Smooth muscle cell (in vitro differentiated cells): ENCODE measurements around the gene PTPN14. TPM values are rescaled to one million over a fixed set of nuclear protein-coding genes. Genes with fewer than 3 reads are reported as not detected.

ENCODE experiments used
- DNase-seq: peaks from one replicate; lab custom pipeline; 2025; ENCODE audit not compliant: unreplicated experiment; lab: John Stamatoyannopoulos, UW
- H2AFZ ChIP-seq: fragments of 200-600 bp; sonication (generic); 2 replicates; pipeline ENCODE4 v1.6.0; 2016; ENCODE audit warnings: antibody characterized with exemption, low read depth, mild to moderate bottlenecking
- H3F3A ChIP-seq: fragments of 200-600 bp; sonication (generic); 2 replicates; pipeline ENCODE4 v1.6.0; 2017; ENCODE audit warnings: antibody characterized with exemption, low read depth
- H3K27ac ChIP-seq: fragments of 200-600 bp; sonication (generic); 2 replicates; pipeline ENCODE4 v1.5.1; 2016; ENCODE audit warnings: low read depth, mild to moderate bottlenecking
- H3K27me3 ChIP-seq: fragments of 200-600 bp; sonication (generic); 2 replicates; pipeline ENCODE4 v1.6.1; 2016; ENCODE audit warnings: low read depth, mild to moderate bottlenecking
- H3K36me3 ChIP-seq: fragments of 200-600 bp; sonication (generic); 2 replicates; pipeline ENCODE4 v1.5.1; 2016; ENCODE audit warnings: low read depth
- H3K4me1 ChIP-seq: fragments of 200-600 bp; sonication (generic); 2 replicates; pipeline ENCODE4 v1.5.1; 2016; ENCODE audit warnings: low read depth
- H3K4me2 ChIP-seq: fragments of 200-600 bp; sonication (generic); 2 replicates; pipeline ENCODE4 v1.6.0; 2016; ENCODE audit warnings: mild to moderate bottlenecking
- H3K4me3 ChIP-seq: fragments of 200-600 bp; sonication (generic); 2 replicates; pipeline ENCODE4 v1.5.1; 2016; ENCODE audit warnings: mild to moderate bottlenecking
- H3K79me2 ChIP-seq: fragments of 200-600 bp; sonication (generic); 2 replicates; pipeline ENCODE4 v1.6.0; 2016; ENCODE audit warnings: low read depth, mild to moderate bottlenecking
- H3K9ac ChIP-seq: fragments of 200-600 bp; sonication (generic); 2 replicates; pipeline ENCODE4 v1.6.0; 2016; ENCODE audit warnings: low read depth
- H3K9me3 ChIP-seq: fragments of 200-600 bp; sonication (generic); replicated peaks from 2 replicates; pipeline ENCODE4 v1.5.1; 2016; ENCODE audit warnings: low read depth
- H4K20me1 ChIP-seq: fragments of 200-600 bp; sonication (generic); 2 replicates; pipeline ENCODE4 v1.6.0; 2016; ENCODE audit warnings: low read depth
- WGBS: methylation state at CpG from one replicate; pipeline ENCODE4 v1.1.7; 2016; ENCODE audit warnings: low lambda C conversion rate; 5-methylcytosine and 5-hydroxymethylcytosine counted together
- polyA plus RNA-seq: library from polyadenylated mRNA; unstranded; fragments of >200 nt; fragmentation: Nextera tagmentation; extraction: Ambion mirVana; gene quantifications from 2 replicates; pipeline ENCODE4 v1.2.1, GENCODE V29; 2016
- total RNA-seq: library from RNA; depleted of rRNA; stranded (reverse); fragments of >200 nt; gene quantifications from 2 replicates; pipeline ENCODE4 v1.2.3, GENCODE V29; 2014
- TF ChIP-seq, protein P1 (sequence below): fragments of 200-600 bp; sonication (generic); IDR thresholded peaks from 2 replicates; pipeline ENCODE4 v1.5.1; 2017; ENCODE audit warnings: borderline replicate concordance, mild to moderate bottlenecking, antibody characterized with exemption; ENCODE audit not compliant: insufficient read depth, poor library complexity, severe bottlenecking

Gene PTPN14
- total and polyA plus RNA-seq, 2 experiments from 2014 or later, result 13.7 to 28.6 TPM

- Histone ChIP-seq H4K20me1 (no peaks in the 10 kb centered on the region), H3K4me3 (no peak overlapping the region), H3K36me3 (peaks cover 18% of the 10 kb centered on the region), H3K27me3 (no peaks in the 10 kb centered on the region), H3F3A (peaks cover 4% of the 10 kb centered on the region), H2AFZ (no peak overlapping the region), H3K79me2 (no peaks in the 10 kb centered on the region), H3K4me1 (no peaks in the 10 kb centered on the region), H3K4me2 (no peak overlapping the region), H3K9me3 (no peaks in the 10 kb centered on the region), H3K9ac (no peak overlapping the region), H3K27ac (no peak overlapping the region)
- 99% methylated on average over 18 of the region's 18 CpGs for WGBS
- TF ChIP-seq, protein P1, sequence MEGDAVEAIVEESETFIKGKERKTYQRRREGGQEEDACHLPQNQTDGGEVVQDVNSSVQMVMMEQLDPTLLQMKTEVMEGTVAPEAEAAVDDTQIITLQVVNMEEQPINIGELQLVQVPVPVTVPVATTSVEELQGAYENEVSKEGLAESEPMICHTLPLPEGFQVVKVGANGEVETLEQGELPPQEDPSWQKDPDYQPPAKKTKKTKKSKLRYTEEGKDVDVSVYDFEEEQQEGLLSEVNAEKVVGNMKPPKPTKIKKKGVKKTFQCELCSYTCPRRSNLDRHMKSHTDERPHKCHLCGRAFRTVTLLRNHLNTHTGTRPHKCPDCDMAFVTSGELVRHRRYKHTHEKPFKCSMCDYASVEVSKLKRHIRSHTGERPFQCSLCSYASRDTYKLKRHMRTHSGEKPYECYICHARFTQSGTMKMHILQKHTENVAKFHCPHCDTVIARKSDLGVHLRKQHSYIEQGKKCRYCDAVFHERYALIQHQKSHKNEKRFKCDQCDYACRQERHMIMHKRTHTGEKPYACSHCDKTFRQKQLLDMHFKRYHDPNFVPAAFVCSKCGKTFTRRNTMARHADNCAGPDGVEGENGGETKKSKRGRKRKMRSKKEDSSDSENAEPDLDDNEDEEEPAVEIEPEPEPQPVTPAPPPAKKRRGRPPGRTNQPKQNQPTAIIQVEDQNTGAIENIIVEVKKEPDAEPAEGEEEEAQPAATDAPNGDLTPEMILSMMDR, result no peak
- DNase-seq, result no peak
These were observed 166.9 kb downstream of the PTPN14 start for GRCh38 chr1:214384373-214385079.

GRCh38 chr1:214383381-214384372 lies 167.7 kb downstream of the PTPN14 start:
- H3K4me2 ChIP-seq, result no peak overlapping the region
- no peak for DNase-seq
- H3K79me2 ChIP-seq, result no peaks in the 10 kb centered on the region
- peaks cover 6% of the 10 kb centered on the region for H3K4me1 ChIP-seq
- H2AFZ ChIP-seq, result no peak overlapping the region
- no peaks in the 10 kb centered on the region for H3K27me3 ChIP-seq
- peaks cover 18% of the 10 kb centered on the region for H3K36me3 ChIP-seq
- WGBS, result 98% methylated on average over 45 of the region's 45 CpGs
- no peaks in the 10 kb centered on the region for H3K9me3 ChIP-seq
- no peak overlapping the region for H3K9ac ChIP-seq
- H3K4me3 ChIP-seq, result no peak overlapping the region
- no peaks in the 10 kb centered on the region for H4K20me1 ChIP-seq
- peaks cover 4% of the 10 kb centered on the region for H3F3A ChIP-seq
- no peak overlapping the region for H3K27ac ChIP-seq
- TF ChIP-seq, protein P1, result no peak

- H3K27me3 ChIP-seq, result no peaks in the 10 kb centered on the region
These were observed 170.3 kb downstream of the PTPN14 start for GRCh38 chr1:214380986-214381695.

More at GRCh38 chr1:214380986-214381695, 170.3 kb downstream of the PTPN14 start:
- Histone ChIP-seq H4K20me1 (no peaks in the 10 kb centered on the region), H3K4me3 (no peak overlapping the region), H3F3A (no peaks in the 10 kb centered on the region), H3K27ac (no peak overlapping the region), H3K9ac (no peak overlapping the region), H2AFZ (no peak overlapping the region), H3K4me1 (peaks cover 12% of the 10 kb centered on the region), H3K9me3 (no peaks in the 10 kb centered on the region), H3K36me3 (peaks cover 18% of the 10 kb centered on the region), H3K4me2 (no peak overlapping the region), H3K79me2 (no peaks in the 10 kb centered on the region)
- 93% methylated on average over 1 of the region's 1 CpG for WGBS
- DNase-seq, result no peak
- TF ChIP-seq, protein P1, result no peak
